Measurements from ENCODE around the gene SPRR5.

DNA sequence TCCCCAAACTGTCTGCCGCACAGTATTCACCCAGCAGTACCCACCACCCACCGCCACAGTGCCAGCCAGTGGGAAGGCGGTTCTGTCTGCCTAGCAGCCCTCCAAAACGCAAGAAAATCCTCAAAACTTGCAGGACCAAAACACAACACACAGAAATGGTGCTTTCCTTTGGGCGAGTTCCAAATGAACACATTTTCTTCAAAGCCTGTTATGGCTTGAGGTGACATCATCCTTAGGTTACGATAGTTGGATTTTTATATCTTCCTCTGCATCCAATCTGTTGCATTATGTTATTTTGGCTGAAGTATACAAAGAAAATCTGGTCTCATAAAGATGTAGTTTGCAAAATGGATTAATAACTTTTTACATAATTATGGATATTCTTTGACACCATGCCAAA, 46.2 kb downstream of the SPRR5 start:
- TF ChIP-seq, protein P1, sequence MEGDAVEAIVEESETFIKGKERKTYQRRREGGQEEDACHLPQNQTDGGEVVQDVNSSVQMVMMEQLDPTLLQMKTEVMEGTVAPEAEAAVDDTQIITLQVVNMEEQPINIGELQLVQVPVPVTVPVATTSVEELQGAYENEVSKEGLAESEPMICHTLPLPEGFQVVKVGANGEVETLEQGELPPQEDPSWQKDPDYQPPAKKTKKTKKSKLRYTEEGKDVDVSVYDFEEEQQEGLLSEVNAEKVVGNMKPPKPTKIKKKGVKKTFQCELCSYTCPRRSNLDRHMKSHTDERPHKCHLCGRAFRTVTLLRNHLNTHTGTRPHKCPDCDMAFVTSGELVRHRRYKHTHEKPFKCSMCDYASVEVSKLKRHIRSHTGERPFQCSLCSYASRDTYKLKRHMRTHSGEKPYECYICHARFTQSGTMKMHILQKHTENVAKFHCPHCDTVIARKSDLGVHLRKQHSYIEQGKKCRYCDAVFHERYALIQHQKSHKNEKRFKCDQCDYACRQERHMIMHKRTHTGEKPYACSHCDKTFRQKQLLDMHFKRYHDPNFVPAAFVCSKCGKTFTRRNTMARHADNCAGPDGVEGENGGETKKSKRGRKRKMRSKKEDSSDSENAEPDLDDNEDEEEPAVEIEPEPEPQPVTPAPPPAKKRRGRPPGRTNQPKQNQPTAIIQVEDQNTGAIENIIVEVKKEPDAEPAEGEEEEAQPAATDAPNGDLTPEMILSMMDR (IDR thresholded peaks at IDR 0.05): no peak
- TF ChIP-seq POLR2A (IDR thresholded peaks at IDR 0.05): no peak
